Measurements from ENCODE around the gene FAXC. TPM values are rescaled to one million over a fixed set of nuclear protein-coding genes. Genes with fewer than 3 reads are reported as not detected.

The FAXC gene
- total RNA-seq (2016; rRNA removed; fragmentation: Illumina TruSeq; extraction: Trizol): 0.11 and 0.35 TPM in 2 replicates
- not detected in 2 replicates for total RNA-seq (2016; cell fraction: cytosol; rRNA removed; fragmentation: Illumina TruSeq; extraction: Trizol; ENCODE audit: low read depth)
- 0.26 and 0.27 TPM in 2 replicates for total RNA-seq (2016; cell fraction: insoluble cytoplasmic fraction; rRNA removed; fragmentation: Illumina TruSeq; extraction: Trizol)
- 0.22 and 0.34 TPM in 2 replicates for total RNA-seq (2016; cell fraction: membrane; rRNA removed; fragmentation: Illumina TruSeq; extraction: Trizol)
- total RNA-seq (2016; cell fraction: nucleus; rRNA removed; fragmentation: Illumina TruSeq; extraction: Trizol): 0.13 and 0.16 TPM in 2 replicates
- polyA plus RNA-seq (2011; rRNA removed): 0.50 and 0.63 TPM in 2 replicates
- 0.23 and 0.82 TPM in 2 replicates for polyA plus RNA-seq (2011; cell fraction: cytosol; rRNA removed)
- polyA plus RNA-seq (2011; cell fraction: nucleus; rRNA removed): 0.73 and 0.79 TPM in 2 replicates
- polyA plus RNA-seq (2012): 0.23 TPM in 1 of 2 replicates, not detected in the other
- 0.43 and 0.46 TPM in 2 replicates for polyA plus RNA-seq (2016; cell fraction: cytosol; fragmentation: Illumina TruSeq; extraction: Trizol; ENCODE audit: low read depth)
- polyA plus RNA-seq (2016; cell fraction: insoluble cytoplasmic fraction; fragmentation: Illumina TruSeq; extraction: Trizol; ENCODE audit: low read depth): 0.46 and 1.1 TPM in 2 replicates
- polyA plus RNA-seq (2016; cell fraction: membrane; fragmentation: Illumina TruSeq; extraction: Trizol; ENCODE audit: low read depth): 1.0 and 1.2 TPM in 2 replicates
- polyA plus RNA-seq (2016; cell fraction: nucleus; fragmentation: Illumina TruSeq; extraction: Trizol; ENCODE audit: insufficient read depth, low read depth): 0.64 and 1.6 TPM in 2 replicates
- polyA minus RNA-seq (2011; rRNA and poly(A)+ RNA removed; ENCODE audit: low replicate concordance): 0.40 and 0.62 TPM in 2 replicates
- polyA minus RNA-seq (2011; cell fraction: cytosol; rRNA and poly(A)+ RNA removed): 1.1 TPM in 1 of 2 replicates, not detected in the other
- polyA minus RNA-seq (2011; cell fraction: nucleus; rRNA and poly(A)+ RNA removed): 0.13 and 0.37 TPM in 2 replicates
- percentile 25 among the genes with signal in this experiment for Bru-seq, nascent RNA
- BruChase-seq, experiment 1, labeled RNA remaining after a 6-hour chase: percentile 18 among the genes with signal in this experiment
- BruChase-seq, experiment 2, labeled RNA remaining after a 2-hour chase: percentile 18 among the genes with signal in this experiment
- long read RNA-seq, experiment 1: 0 reads
- long read RNA-seq, experiment 2, full-length matches to known transcripts: 1 of 2 reads
- long read RNA-seq, experiment 2, partial matches to known transcripts: 0 of 2 reads
- long read RNA-seq, experiment 2, other reads (novel, unspliced or antisense): 1 of 2 reads

DNA sequence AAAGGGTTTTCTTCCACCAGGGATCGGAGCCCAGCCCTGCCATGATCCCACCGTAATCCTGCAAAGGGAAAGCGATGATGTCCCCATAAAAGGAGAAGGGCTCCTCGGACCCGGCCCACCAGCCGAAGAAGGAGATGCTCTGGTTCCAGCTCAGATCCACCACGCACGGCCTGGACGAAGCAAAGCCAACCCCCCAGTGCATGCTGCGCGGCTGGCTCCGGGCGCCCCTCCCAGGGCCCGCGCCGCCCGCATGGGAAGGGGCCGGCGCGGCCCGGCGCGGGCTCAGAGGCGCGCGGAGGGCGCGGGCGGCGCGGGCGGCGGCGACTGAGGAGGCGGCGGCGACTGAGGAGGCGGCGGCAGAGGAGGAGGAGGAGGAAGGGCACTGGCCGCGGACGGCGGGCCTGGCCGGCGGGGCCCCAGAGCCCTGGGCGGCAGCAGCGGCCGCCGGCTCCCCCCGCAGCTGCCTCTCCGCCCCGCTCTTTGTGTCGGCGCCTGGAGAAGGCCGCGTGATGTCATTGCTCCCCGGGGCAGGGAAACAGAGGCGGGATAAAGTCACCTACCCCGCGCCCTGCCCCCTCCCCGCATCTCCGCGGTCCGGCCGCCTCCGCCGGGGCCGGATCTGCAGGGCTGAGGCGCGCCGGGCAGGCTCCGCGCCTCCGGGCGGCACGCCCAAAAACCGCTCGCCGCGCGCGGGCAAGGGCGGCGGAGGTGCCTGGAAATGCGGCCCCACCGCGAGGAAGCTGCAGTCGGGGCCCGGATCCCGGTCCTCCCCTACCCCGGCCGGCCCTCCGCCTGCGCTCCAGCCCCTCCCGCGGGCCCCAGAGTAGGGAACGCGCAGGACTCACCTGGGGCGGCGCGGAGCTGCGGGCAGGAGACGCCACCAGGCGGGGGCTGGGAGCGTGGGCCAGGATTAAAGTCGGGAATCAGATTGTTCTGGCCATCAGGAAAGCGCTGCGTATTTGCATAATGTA is at the start of gene FAXC:
TSS of gene FAXC (minus strand) at position 504 of the 971 bp plus-strand sequence. CDS start at position 202, 302 bp downstream.
- intact Hi-C loops (cut with micrococcal nuclease; ENCODE audit: unreplicated experiment): loop anchor here (1.0 kb wide), 1 partner anchor 15 kb away; no protein-coding TSS in a partner anchor
- POLR2A ChIA-PET: no interaction called here
- no peaks in the 10 kb centered on the region for H3K36me3 ChIP-seq (replicated peaks in 1 of 2; ENCODE audit: control insufficient read depth in 1 of 2, insufficient read depth in 2 of 2, low read length in 2 of 2)
- in situ Hi-C loops (cut with HindIII; ENCODE audit: extremely low pct_ligation_motif_present, low pct_unique_long_range_greater_than_20kb): loop anchor here (25.0 kb wide), 1 partner anchor 463 kb away; no protein-coding TSS in a partner anchor
- ATAC-seq (peak; percentile 93), FAIRE-seq (no peak), DNase-seq (ENCODE audit: low spot score) (peak; percentile 9)
- H3K4me3 ChIP-seq (replicated peaks in 1 of 3; ENCODE audit: insufficient read depth in 1 of 3, low read depth in 2 of 3, low read length in 3 of 3): peak within 1 kb of the TSS; percentile 62 to 73 (median 64)
- no peaks in the 10 kb centered on the region for H3K9me3 ChIP-seq (ENCODE audit: low read length)
- no TSS peak for BruUV-seq (replicated peaks)
- no peaks in the 10 kb centered on the region for H4K20me1 ChIP-seq (ENCODE audit: insufficient read depth, low read length)
- peak within 1 kb of the TSS; percentile 72 for H3K4me2 ChIP-seq (ENCODE audit: low read depth, low read length)
- H2AFZ ChIP-seq (ENCODE audit: low read length): no peak within 1 kb of the TSS
- WGBS (ENCODE audit: low lambda C conversion rate): 9% methylated on average over 22 of the region's 108 CpGs
- peaks cover 0 to 34% of the 10 kb centered on the region in 2 experiments; a peak in 4 of 5 replicates for H3K27me3 ChIP-seq (ENCODE audit: control insufficient read depth in 1 of 2, insufficient read depth in 2 of 2, low read length in 2 of 2)
- H3K27ac ChIP-seq (ENCODE audit: extremely low read length, insufficient read depth, low read length): no peak within 1 kb of the TSS
- CTCF ChIA-PET (ENCODE audit: low intra/inter-chr PET ratio, low total read pairs): no interaction called here
- peaks cover 14% of the 10 kb centered on the region for H3K4me1 ChIP-seq (ENCODE audit: insufficient read depth, low read length)
- peak within 1 kb of the TSS; percentile 7; the same call in 1 of the 2 replicates for H3K9ac ChIP-seq (ENCODE audit: insufficient read depth, low read depth, low read length)
- H3K79me2 ChIP-seq (ENCODE audit: insufficient read depth, low read length): no peaks in the 10 kb centered on the region
- TF ChIP-seq, protein P1, sequence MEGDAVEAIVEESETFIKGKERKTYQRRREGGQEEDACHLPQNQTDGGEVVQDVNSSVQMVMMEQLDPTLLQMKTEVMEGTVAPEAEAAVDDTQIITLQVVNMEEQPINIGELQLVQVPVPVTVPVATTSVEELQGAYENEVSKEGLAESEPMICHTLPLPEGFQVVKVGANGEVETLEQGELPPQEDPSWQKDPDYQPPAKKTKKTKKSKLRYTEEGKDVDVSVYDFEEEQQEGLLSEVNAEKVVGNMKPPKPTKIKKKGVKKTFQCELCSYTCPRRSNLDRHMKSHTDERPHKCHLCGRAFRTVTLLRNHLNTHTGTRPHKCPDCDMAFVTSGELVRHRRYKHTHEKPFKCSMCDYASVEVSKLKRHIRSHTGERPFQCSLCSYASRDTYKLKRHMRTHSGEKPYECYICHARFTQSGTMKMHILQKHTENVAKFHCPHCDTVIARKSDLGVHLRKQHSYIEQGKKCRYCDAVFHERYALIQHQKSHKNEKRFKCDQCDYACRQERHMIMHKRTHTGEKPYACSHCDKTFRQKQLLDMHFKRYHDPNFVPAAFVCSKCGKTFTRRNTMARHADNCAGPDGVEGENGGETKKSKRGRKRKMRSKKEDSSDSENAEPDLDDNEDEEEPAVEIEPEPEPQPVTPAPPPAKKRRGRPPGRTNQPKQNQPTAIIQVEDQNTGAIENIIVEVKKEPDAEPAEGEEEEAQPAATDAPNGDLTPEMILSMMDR (CRISPR knock-in tag; IDR thresholded peaks at IDR 0.05): peak; percentile 57
- no peak for TF ChIP-seq NR3C1 (CRISPR knock-in tag; IDR thresholded peaks at IDR 0.05)
- peak; percentile 47; the same call in 1 of the 2 replicates for TF ChIP-seq GABPB1 (CRISPR knock-in tag; IDR thresholded peaks at IDR 0.05)
- peak; percentile 26; the same call in 1 of the 2 replicates for TF ChIP-seq ZFY (CRISPR knock-in tag; IDR thresholded peaks at IDR 0.05)
- peak; percentile 95 for TF ChIP-seq ZSCAN25 (CRISPR knock-in tag; IDR thresholded peaks at IDR 0.05)
- TF ChIP-seq ZSCAN20 (CRISPR knock-in tag; IDR thresholded peaks at IDR 0.05; ENCODE audit: borderline replicate concordance): no peak
- TF ChIP-seq, protein P2, sequence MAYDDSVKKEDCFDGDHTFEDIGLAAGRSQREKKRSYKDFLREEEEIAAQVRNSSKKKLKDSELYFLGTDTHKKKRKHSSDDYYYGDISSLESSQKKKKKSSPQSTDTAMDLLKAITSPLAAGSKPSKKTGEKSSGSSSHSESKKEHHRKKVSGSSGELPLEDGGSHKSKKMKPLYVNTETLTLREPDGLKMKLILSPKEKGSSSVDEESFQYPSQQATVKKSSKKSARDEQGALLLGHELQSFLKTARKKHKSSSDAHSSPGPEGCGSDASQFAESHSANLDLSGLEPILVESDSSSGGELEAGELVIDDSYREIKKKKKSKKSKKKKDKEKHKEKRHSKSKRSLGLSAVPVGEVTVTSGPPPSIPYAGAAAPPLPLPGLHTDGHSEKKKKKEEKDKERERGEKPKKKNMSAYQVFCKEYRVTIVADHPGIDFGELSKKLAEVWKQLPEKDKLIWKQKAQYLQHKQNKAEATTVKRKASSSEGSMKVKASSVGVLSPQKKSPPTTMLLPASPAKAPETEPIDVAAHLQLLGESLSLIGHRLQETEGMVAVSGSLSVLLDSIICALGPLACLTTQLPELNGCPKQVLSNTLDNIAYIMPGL (CRISPR knock-in tag; IDR thresholded peaks at IDR 0.05; ENCODE audit: borderline replicate concordance in 1 of 2, low read depth in 1 of 2): peak in 1 of 2 experiments; percentile 48; a peak in 1 of 4 replicates
- TF ChIP-seq, protein P3, sequence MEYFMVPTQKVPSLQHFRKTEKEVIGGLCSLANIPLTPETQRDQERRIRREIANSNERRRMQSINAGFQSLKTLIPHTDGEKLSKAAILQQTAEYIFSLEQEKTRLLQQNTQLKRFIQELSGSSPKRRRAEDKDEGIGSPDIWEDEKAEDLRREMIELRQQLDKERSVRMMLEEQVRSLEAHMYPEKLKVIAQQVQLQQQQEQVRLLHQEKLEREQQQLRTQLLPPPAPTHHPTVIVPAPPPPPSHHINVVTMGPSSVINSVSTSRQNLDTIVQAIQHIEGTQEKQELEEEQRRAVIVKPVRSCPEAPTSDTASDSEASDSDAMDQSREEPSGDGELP (IDR thresholded peaks at IDR 0.05; ENCODE audit: borderline replicate concordance, low read depth): peak; percentile 22; the same call in 1 of the 2 replicates
- peak; percentile 42 for TF ChIP-seq HNRNPLL (IDR thresholded peaks at IDR 0.05; ENCODE audit: low read depth, low read length, poor library complexity, severe bottlenecking)
